GM19324 (cell line): ENCODE measurements around the gene MICAL2.

Experiments
- ATAC-seq: cut with Tn5 transposase; IDR thresholded peaks from one replicate; pipeline ENCODE4 v1.9.1; 2021; ENCODE audit warnings: mild to moderate bottlenecking, moderate library complexity; ENCODE audit not compliant: unreplicated experiment, low FRiP score

MICAL2 gene

GRCh38 chr11:12291313-12291712 lies 180.9 kb downstream of the MICAL2 start:
- ATAC-seq = no peak

DNA sequence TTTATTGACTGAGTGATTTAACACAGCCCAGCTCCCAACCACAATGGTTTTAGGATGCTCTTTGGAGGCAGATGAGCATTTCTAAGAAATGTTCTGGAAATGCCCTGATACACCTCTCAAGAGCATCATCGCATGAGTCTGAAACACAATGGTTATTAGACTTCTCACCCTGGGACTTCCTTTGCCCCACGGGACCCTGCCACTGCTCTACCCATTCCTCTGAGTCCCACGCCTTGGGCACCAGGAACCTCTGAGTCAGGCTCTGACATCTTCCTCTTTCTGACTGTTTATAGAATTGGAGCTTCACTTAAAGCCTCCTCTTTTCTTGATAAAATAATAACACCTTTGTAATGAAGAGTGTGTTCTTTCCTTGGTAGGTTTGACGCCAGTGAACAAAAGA lies 181.4 kb downstream of the MICAL2 start:
- ATAC-seq = no peak

DNA sequence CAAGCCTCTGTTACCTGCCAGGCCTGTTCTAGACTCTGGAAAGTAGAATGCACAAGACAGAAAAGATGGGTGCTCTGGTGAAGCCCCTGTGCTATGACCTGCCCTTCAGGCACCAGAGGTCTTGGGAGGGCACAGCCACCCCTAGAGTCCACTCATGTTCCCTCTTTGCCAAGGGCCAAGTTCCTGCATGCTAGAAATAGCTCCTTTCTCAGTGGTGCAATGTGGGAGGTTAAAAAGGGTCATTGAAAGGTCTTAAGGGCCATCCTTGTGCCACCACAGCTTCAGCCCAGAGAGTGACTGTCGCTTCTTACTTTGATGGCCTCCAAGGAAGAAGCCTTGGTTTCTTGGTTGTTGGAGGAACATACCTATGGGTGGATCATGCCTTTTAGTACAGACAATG lies 182.4 kb downstream of the MICAL2 start:
- no peak for ATAC-seq

- ATAC-seq = no peak
These were observed 183.1 kb downstream of the MICAL2 start for GRCh38 chr11:12293486-12293885.

DNA sequence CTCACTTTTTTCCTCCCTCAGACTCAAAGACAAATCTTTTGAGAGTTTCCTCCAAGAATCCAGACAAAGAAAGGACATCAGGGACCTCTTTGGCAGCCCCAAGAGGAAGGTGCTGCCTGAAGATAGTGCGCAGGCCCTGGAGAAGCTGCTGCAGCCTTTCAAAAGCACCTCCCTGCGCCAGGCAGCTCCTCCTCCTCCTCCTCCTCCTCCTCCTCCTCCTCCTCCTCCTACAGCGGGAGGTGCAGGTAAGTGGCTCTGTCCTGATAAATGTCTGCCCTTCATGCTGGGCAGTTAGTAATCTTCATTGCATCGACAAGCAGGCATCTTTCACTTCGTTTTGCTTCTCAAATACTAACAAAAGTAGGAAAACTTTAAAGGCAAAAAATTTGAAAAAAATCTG lies 184.2 kb downstream of the MICAL2 start:
- no peak for ATAC-seq

DNA sequence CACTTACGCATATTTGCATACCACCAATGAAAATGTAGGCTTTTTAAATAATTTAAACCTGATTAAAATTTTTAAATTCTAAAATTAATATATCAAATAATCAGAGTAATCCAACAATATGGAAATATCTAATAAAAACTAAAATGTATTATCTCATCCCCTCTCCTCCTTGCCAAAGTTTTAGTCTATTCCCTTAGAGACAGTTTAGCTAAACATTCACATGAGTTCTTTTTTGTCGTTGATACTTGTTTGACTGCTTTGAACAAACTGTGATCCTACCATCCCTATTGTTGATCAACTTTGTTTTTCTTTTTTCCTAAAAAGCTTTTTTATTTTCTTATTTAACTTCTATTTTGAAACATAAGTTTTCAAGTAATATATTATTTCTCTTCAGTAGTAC lies 185.6 kb downstream of the MICAL2 start:
- no peak for ATAC-seq

- no peak for ATAC-seq
These were observed 188.2 kb downstream of the MICAL2 start for GRCh38 chr11:12298610-12299009.

DNA sequence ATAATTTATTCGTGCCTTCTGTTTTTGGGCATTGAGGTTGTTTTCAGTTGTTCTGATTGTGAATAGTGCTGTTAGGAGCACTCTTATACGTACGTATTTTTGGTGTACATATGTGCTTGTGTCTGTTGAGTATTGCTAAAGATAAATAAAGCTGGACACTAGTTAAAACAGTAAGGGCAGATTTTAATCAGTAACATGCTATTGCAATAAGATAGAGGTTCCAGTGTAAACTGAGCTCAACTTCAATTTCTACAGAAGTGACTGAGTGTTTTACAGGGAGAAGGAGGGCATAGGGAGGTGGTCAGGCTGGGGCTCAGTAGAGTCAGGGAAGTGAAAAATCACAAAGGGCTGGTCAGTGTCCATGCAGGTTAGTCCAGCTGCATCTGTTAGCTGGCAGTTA lies 191.0 kb downstream of the MICAL2 start:
- ATAC-seq = no peak

- no peak for ATAC-seq
These were observed 193.2 kb downstream of the MICAL2 start for GRCh38 chr11:12303421-12304149.

- ATAC-seq = no peak
These were observed 196.4 kb downstream of the MICAL2 start for GRCh38 chr11:12306830-12307229.

DNA sequence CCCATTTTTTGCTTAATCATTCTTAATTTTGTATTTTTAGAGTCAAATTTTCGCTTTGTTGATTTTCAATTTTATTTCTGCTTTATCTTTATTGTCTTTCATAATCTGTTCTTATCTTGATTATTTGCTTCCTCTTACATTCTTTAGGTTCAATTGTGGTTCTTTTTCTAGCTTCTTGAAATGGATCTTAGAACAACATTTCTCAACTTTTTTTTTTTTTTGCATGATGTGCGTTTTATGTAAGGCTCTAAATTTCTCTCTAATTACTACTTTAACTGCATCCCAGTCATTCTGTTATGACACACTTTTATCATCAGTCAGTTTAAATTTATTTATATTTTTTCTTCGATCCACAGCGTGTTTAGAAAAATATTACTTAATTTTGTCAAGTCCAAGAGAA lies 201.7 kb downstream of the MICAL2 start:
- ATAC-seq = no peak
